Activated gamma-delta T cell (primary cell): ENCODE results near the gene NKD2.
"Not testable (repeated sequence)": the region's sequence is repeated elsewhere in the genome, so short reads cannot be mapped to it uniquely, and the experiment has no call there.

Experiments
- DNase-seq: peaks from one replicate; lab custom pipeline; 2025; lab: John Stamatoyannopoulos, UW

The NKD2 gene

DNA sequence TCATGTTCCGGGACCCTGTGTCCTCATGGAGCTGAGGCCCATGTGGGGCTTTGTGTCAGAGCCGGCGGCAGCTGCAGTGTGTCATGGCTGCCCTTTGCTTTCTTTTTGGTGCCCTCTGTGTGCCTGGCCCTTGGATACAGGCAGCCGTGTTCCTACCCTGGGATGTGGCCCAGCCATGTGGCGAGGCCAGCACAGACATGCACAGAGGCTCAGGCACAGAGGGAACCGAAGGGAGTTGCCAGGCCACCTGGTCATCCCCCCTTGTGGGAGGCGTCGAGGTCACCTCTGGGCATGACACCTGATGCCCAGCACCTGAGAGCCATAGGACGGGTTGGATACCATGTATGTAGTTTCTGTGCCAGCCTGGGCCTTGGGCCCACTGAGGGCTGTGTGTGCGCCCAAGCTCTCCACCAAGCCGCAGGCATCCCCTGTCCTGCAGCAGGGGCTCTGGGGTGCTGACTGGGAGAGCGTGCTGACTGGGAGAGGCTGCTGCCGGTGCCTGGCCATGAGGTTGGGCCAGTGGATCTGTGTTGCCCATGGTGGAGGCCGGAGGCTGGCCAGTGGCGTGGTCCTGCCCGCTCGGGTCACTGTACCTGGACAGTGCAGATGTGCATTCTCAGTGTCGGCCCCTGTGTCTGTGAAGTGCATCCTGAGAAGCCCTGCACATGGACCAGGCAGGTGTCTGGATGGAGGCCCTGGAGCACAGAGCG is 4.8 kb downstream of the NKD2 start:
- DNase-seq = no peak

DNA sequence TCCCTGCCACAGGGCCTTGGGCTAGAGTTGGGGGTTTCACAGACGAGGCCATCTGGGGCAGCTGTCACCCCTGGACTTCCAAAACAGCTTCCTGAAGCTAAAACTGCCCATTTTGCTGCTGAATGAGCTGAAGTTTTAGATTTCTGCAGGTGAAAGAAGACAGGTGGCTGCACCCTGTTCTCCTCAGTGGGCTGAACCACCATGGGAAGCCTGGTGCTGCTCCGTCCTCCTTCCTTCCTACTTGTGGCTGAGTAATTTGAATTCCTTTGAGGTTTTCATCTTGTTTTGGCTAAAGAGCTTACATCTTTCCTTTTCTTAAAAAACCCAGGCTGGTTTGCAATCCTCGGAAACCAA is 5.3 kb downstream of the NKD2 start:
- no peak for DNase-seq

DNA sequence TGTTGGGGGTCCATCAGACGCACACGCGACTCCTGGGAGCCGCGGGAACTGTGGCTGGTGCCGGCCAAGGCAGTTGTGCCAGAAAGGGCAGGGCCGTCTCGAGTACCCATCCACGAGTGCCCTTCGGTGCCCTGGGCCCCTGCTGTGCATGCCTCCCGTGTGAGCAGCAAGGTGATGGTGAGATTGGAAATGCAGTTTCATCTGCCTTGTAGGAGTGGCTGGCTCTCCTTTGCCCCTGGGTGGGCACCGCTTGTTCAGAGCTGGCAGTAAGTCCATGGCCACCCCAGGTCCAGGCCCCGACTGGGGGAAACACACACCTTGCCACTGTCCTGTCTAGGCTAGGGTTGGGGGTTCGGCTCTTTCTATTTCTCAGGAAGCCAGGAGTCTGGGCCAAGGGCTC is 5.7 kb downstream of the NKD2 start:
- no peak for DNase-seq

DNA sequence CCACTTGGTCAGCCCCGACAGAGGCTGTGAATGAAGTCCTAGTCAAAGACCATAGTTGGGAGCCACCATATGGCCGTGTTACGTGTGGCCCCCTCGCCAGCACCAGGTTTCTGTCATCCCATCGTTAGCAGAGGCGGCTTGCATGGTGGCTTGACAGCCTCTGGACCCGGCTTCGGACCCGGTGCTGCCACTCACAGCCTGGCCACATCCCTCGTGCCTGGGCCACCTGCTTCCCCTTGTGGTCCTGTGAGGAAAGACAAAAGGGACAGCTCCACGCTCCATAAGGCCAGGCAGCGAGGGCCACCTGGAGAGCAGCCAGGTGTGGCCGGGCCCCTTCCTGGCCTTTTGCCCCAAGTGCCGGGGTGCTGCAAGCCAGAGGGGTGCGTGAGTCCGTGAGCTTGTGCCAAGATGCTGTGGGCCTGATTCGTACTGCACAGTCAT is 6.2 kb downstream of the NKD2 start:
- DNase-seq = no peak

DNA sequence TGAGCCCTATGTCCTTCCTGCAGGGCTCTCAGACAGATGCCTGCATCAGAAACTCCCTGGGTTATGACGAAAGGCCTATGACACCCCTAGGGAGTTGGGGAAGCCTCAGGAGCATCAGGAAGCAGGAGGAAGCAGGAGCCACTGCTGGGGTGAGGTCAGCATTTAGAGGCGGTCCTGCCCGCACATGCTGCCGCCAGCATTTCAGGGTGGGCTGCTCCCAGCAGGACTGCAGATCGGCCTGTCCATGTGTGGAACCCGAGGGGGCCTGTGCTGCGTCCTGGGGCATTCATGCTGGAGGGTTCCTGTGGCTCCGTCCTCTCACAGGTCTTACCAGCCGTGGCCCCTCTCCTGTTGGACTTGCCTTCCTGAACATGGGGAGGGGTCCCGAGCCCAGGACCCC is 6.9 kb downstream of the NKD2 start:
- no peak for DNase-seq

DNA sequence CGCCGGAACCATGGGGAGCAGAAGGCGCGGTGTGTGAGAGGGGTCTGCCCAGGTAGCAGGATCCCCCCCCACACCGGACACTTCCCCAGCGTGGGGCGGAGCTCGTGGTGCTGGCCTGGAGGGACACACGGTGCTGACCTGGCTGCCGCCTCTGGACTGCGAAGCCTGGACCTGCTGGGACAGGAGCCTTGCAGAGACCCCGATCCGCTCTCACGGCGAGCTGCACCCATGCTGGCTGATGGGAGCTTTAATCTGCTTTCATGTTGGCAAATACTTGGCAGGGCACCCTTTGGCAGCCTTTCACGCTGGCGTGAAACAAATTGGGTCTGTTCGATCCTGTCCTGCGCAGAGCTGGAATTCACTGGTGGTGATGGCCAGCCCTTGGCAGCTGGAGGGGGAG is 7.4 kb downstream of the NKD2 start:
- DNase-seq = no peak

DNA sequence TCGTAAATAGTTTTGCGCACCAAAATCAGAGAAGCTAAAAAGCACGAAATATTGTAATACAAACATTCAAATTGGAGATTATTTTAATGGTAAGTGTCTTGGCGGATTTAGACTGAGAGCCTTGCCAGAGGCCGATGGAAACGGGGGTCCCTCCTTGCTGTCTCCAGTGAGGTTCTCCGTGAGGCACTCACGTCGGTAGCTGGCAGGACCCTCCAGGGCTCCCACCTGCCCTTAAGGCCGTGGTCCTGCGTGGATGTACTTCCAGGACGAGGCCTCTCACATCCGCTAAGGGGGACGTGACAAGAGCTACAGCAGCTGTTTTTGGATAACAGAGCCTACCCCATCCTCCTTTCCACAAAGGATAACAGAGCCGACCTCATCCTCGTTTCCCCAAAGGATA is 7.9 kb downstream of the NKD2 start:
- no peak for DNase-seq

DNA sequence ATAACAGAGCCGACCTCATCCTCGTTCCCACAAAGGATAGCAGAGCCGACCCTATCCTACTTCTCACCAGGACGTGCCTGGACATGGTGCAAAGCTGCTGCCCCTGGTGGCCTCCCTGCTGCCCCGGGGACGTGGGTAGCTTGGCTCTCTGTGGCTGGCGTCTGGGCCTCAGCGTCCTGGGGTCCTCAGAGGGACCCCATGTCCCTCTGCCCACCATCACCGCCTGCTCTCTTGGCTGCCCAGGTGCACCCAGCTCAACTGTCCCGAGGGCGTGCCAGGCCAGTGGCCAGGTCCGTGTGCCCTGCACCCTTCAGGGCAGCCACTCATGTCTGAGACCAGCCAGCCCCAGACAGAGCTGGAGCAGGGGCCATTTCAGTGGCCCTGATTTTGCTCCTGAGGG is 8.5 kb downstream of the NKD2 start:
- no peak for DNase-seq

DNA sequence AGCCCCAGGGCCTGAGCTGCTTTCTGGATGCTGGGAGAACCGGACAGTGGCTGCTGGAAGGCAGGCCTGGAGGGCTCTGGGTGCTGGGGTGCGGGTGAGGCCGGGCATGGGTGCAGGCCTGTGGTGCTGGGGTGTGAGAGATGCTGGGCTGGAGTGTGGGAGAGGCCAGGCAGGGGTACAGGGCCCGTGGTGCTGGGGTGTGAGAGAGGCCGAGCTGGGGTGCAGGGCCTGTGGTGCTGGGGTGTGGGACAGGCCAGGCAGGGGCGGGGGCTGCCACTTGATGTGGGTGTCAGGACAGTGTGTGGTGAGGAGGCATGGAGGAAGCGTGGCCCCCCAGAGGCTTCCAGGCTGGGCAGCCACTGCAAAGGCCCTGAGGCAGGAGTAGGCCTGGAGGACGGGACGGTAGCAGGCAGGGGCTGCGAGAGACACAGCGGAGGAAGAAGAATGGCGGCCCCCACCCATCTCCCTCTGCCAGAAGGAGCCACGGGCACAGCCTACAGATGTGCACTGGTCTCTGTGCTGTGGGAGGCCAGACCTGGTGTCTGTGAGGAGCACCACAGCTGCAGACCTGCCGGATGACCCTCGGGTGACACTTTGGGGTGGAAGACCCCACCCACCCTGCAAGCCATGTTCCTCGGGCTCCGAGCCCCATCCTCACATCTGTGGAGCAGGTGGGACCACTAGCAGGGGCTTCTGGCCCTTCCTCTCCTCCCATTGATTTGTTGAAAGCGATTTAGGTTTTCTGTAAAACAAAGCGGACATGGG is 9.3 kb downstream of the NKD2 start:
- no peak for DNase-seq

DNA sequence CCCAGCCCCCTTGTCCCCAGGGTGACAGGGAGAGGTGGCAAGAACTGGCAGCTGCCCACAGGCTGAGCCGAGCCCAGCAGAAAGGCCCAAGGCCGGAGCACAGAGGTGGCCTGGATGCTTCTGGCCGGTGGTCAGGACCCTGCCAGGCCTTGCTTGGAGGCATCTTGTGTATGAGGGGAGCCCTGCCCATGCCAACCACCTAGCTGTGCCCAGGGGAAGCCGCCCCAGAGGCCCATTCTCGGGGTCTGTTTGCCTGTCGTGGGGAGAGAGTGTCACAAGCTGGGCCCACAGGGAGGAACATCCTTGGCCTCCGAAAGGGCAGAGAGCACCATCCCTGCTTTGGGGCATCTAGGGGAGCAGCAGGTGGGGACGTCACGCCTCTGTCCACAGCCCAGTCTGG is 10.0 kb downstream of the NKD2 start:
- no peak for DNase-seq

DNA sequence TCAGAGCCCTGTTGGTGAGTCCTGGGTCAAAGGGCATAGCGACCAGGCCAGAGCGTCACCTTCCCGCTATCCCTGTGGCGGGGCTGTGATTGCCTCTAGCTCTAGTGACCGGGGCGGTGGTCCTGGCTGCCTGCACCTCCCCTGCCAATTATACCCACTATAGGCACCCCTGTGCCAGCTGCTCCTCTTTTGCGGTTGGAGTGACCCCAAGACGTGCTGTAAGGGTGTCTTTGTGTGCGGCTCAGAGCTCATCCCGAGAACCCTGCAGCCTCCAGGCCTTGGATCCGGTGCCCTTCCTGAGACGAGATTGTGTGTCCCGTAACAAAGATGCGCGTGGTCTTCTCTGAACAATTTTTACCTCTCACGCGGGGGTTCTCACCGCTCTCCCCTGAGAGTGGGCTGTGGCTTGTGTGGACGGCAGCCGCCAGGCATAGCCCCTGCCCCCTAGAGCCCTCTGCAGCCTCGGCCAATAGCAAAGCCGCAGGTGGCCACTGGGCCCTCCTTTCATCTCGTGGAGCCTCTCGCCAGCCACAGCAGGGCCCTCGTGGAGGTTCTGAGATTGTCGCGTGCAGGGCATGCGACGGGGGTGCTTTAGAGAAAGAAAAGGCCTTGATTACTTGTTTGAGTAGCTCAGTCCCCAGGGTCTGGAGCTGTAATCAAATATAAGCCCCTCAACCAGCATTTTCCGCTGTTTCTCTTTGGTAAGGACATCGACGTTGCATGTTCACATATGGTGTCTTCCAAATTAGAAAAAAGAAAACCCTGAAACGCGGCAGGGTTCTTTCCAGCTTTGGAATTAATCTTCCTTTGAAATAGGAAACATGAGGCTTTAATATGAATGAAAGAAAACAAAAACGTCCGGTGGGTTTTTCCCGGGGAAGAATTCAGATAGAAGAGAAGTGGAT is 10.7 kb downstream of the NKD2 start:
- no peak for DNase-seq

DNA sequence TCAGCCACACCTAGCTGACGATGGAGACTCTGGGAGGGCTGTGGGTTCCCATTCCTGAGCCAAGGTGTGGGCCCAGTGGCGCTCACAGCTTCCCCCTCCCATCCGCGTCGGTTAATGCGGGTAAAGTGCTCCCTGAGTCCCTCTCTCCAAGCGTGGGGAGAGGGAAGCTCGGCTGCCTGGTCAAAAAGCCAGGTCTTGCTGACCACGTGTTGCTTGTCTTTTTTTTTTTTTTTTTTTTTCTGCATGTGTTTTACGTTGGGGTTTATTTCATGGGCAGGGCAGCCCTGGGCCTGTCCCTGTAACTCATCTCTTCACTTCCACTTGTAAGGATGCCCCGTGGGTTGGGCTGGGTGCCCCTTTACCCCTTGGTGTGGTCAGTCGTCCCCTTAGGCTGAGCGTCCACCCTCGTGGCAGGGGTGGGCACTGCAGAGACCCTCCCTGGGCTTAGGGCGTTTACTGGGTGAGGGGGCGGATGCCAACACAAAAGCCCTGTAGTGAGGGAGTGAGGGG is 11.9 kb downstream of the NKD2 start:
- DNase-seq = no peak

DNA sequence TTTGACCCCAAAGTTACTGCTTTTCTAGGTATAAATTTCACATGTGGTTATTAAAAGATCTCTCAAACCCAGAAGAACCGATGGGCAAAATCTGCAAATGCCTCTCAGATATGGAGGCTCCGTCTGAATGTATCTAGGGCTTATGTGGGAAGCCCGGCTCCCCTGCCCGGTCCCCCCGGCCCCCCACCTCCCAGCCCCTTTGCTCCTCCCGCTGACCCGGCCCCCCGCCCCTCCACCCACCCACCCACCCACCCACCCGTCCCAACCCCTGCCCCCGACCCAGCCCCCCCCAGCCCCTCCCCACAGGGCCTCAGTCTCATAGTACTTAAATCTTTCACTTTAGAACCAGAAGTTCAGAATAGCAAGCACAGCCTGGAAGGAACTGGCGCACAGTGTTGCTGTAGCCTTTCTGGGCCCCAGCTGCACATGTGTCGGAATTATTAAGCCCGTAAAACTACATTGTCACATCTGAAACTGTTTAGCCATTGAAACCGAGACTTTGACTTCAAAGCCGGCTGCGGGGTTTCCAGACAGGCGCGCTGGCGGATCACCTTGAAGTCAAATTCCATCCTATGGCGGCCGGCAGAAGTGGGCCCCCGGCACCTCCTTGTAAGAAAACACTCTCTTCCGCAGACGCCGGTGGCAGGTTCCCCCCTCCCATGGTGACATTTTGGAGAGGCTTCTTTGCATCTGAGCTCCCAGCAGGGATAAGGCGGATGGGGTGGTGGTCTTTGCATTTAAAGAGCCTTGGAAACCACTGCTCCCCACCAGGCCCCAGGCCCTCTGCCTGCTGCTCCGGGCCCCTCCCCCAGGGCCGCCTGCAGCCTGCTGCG is 12.8 kb downstream of the NKD2 start:
- DNase-seq = no peak

DNA sequence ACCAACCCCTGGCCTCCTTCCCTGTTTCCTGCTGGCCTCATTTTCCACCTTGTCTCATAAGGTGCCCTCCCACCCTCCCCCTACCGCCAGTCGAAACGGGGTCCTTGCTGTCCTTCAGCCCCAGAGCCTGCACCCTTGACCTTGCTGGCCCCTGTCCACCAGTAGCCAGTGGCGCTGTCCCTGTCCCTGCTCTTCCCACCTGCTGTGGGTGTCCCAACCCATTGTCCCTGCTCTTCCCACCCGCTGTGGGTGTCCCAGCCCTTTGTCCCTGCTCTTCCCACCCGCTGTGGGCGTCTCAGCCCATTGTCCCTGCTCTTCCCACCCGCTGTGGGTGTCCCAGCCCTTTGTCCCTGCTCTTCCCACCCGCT is 13.4 kb downstream of the NKD2 start:
- DNase-seq = not testable (repeated sequence)

DNA sequence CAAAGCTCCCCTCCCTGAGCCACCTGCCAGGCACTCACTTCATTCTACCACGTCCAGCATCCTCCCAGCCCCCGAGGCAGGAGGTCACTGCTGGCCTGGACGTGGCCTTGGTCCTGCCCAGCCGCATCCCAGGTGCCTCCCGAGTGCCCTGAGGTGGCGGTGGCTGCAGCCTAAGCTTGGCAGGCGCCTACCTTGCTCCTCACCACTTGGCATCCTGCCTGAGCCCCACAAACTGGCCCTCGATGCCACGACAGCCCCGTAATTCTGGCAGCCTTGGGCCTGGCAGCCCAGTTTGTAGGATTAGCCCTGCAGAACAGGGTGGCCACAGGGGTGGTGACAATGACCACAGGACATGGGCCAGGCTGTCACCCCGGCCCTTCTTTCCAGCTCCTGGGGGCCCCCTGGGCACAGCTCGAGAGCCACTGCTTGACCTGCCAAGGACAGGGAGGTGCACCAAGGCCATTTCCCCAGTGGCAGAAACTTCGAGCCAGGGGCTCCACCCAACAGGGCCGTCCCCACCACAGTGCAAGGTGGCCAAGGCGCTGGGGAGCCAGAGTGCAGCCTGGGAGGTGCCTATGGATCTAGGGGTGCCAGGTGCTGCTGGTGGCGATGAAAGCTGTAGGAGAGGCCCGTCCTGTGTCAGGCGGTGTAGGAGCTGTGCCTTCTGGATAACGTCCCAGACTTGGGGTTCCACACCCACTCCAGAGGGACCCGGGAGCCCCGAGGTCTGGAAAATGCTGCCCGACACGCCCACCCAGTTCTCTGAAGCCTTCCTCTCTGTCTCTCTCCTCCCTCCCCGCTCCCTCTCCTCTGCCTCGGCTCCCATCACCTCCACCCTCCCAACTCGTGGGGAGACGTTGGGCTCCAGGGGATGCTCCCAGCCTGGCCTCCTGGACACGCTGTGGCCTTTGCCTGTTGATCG is 18.4 kb downstream of the NKD2 start:
- DNase-seq = no peak

DNA sequence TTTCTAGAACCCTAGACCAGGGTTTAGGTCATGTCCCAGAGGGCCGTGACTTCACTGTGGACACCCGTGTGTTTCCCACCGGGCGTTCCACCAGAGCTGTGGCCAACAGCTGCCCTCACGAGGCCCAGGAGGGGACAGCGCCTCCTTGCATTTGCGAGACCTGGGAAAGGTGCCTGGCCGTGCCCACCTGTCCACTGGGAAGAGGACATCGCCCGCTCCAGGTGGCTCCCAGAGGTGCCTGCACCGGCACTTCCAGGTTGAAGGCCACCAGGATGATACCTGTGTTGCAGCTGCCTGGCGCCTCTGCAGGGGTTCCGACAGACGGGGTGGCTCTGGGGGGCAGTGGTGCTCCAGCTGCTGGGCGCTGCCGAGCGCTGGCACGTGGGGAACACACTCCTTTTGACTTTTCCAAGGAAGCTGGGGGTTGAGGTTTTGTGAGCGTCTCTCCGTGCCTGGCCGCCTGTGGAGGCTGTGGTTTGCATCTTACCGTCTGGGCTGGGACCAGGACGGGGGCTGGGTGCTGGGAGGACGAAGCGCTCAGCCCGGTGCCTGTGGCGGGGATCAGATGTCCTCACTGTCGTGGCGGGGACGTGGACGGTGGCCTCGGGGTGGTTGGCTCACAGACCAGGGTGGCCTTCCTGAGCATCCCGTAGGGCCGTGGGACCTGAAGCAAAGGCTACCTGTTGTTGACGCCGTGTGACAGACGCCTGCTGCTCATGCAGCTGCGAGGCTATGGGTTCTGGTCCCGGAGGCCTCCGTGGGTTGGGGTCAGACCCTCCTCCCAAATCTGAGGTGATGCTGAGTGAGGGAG is 19.2 kb downstream of the NKD2 start:
- DNase-seq = no peak

DNA sequence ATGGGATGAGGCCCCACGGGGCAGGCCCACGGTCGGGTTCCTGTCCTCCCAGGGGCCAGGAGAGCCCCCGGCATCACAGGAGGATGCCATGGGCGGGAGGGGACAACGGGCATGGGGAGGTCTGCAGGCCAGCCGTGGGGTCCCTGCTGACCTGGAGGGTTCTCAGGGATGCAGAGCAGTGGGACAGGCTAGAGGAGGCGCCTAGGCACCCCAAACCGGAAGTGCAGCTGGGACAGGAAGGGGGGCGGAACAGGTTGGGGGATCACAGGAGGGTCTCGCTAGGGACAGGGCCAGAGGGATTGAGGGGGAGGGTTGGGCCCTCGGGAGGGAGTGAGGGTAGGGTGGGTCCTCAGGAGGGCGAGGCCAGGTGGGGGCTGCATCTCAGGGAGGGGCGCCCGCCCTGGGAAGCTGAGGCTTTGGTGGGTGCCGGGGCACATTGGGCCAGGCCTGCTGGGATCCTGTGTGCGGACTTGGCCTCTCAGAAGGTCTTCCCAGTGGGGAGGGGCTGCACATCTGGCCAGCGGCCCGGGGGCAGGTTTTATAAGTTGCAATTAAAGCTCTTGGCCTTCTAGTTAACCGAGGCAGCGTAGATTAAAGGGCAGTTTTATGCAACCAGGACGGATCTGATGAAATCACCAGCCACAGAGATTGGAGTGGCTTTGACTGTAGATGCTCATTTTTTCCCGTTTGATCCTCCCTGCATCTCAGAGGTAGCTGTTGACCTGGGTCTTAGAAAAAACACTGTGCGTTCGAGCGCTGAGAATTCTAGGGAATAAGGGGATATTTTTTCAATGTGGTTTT is 20.1 kb downstream of the NKD2 start:
- no peak for DNase-seq

DNA sequence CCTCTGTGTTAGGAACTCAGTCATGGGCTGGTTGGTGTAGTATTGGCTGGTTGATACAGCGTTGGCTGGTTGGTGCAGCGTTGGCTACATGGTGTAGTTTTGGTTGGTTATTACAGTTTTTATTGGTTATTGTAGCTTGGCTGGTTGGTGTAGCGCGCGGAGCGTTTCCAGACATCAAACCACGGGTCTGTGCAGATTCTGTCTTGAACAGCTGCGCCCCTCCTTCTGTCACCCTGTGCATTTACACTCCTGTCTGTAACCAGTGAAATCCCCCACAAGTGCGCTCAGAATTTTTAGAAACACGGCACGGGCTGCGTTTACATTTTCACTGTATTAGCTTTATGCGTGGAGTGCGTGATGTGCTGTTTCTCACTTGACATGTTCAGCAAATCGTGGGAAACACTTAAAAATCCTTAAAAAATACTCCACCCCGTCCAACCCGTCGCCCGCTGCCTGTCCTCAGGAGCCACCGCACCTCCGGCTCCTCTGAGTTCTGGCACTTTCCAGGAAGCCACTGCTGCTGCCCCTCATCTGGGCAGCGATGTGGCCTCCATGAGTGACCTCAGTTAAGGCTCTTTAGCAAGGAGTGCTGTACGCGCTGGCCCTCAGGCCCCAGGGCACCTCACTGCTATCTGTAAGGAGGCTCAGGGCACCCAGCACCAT is 20.8 kb downstream of the NKD2 start:
- no peak for DNase-seq
